ENCODE data around the gene SEMA6B.

- TF ChIP-seq CTCF (IDR thresholded peaks at IDR 0.05) (no peak), POLR2A (IDR thresholded peaks at IDR 0.05) (no peak)
Observed at GRCh38 chr19:4573682-4574081, 14.2 kb upstream of the SEMA6B start.
